Endothelial cell of umbilical vein (primary cell): ENCODE results near the gene FAM204A. TPM values are rescaled to one million over a fixed set of nuclear protein-coding genes. Genes with fewer than 3 reads are reported as not detected.

Experiments
- BruUV-seq: library from RNA; stranded (reverse); fragments of 400-500 nt; replicated peaks from 2 replicates; lab custom pipeline; 2021; lab: Mats Ljungman, UMichigan
- CTCF ChIA-PET: fragments of 300-600, 350-600 bp; sonication (Branson Sonifier 250); formaldehyde crosslinking; loops from one replicate; lab custom pipeline; 2021; ENCODE audit warnings: antibody characterized with exemption, inconsistent platforms; lab: Charles Lee
- POLR2A ChIA-PET: fragments of 300-600, 350-600 bp; sonication (Branson Sonifier 250); formaldehyde crosslinking; loops from one replicate; lab custom pipeline; 2021; ENCODE audit warnings: antibody characterized with exemption, inconsistent platforms; lab: Charles Lee
- DNase-seq: peaks from one replicate; pipeline ENCODE4 v3.0.0-alpha.2; 2011; ENCODE audit warnings: low read depth, low spot score
- FAIRE-seq: peaks from 2 replicates; lab custom pipeline; 2011; peaks lifted over from hg19 to GRCh38; lab: Jason Lieb, UNC
- H2AFZ ChIP-seq: 2 replicates; pipeline ENCODE4 v1.6.0; 2012; ENCODE audit warnings: low read depth, low read length, control low read depth, inconsistent platforms
- H3K27ac ChIP-seq: 2 replicates; pipeline ENCODE4 v1.5.1; 2011; ENCODE audit warnings: low read depth, mild to moderate bottlenecking, control low read depth, low read length, moderate library complexity; ENCODE audit not compliant: insufficient read depth
- H3K27me3 ChIP-seq, 2 experiments: 2 replicates each; pipeline versions ENCODE4 v1.6.0 to v1.6.1; 2011; ENCODE audit warnings: low read length in 2 of 2, mixed read lengths in 1 of 2; ENCODE audit not compliant: control insufficient read depth in 2 of 2, insufficient read depth in 2 of 2
- H3K36me3 ChIP-seq, 2 experiments: 2 replicates in 1 of 2; 3 replicates in 1 of 2; pipeline ENCODE4 v1.5.1; 2011; ENCODE audit warnings: low read length in 2 of 2, mild to moderate bottlenecking in 1 of 2, moderate library complexity in 1 of 2; ENCODE audit not compliant: control insufficient read depth in 2 of 2, insufficient read depth in 2 of 2; ENCODE audit errors: extremely low read depth in 1 of 2
- H3K4me1 ChIP-seq: 3 replicates; pipeline ENCODE4 v1.5.1; 2011; ENCODE audit warnings: mild to moderate bottlenecking, low read length; ENCODE audit not compliant: control insufficient read depth, insufficient read depth; ENCODE audit errors: extremely low read depth
- H3K4me2 ChIP-seq: 2 replicates; pipeline ENCODE4 v1.6.1; 2011; ENCODE audit warnings: low read length, control low read depth, mixed read lengths; ENCODE audit not compliant: insufficient read depth
- H3K4me3 ChIP-seq, 3 experiments: fragments of 200-600 bp in 1 of 3; sonication (generic), shearing (Covaris generic) in 1 of 3; replicated peaks in 1 of 3; 2 replicates each; pipeline ENCODE4 v1.5.1; 2011 to 2016; ENCODE audit warnings: control low read depth in 3 of 3, low read length in 3 of 3, mild to moderate bottlenecking in 2 of 3, inconsistent platforms in 1 of 3, low read depth in 1 of 3, moderate library complexity in 1 of 3; ENCODE audit not compliant: insufficient read depth in 1 of 3
- H3K79me2 ChIP-seq: 2 replicates; pipeline ENCODE4 v1.6.0; 2012; ENCODE audit warnings: low read length, inconsistent platforms; ENCODE audit not compliant: control insufficient read depth, insufficient read depth
- H3K9ac ChIP-seq: replicated peaks from 2 replicates; pipeline ENCODE3; 2011; ENCODE audit warnings: low read length, control low read depth; ENCODE audit not compliant: insufficient read depth; ENCODE audit errors: extremely low read depth
- H3K9me1 ChIP-seq: replicated peaks from 3 replicates; pipeline ENCODE4 v1.6.0; 2011; ENCODE audit warnings: mild to moderate bottlenecking, low read length; ENCODE audit not compliant: control insufficient read depth, insufficient read depth; ENCODE audit errors: extremely low read depth
- H3K9me3 ChIP-seq: replicated peaks from 2 replicates; pipeline ENCODE4 v1.5.1; 2012; ENCODE audit warnings: low read length, inconsistent platforms; ENCODE audit not compliant: control insufficient read depth, insufficient read depth
- H4K20me1 ChIP-seq: replicated peaks from 2 replicates; pipeline ENCODE3; 2011; ENCODE audit warnings: mild to moderate bottlenecking, low read length; ENCODE audit not compliant: control insufficient read depth, insufficient read depth; ENCODE audit errors: extremely low read depth
- EZH2 ChIP-seq: IDR thresholded peaks from 2 replicates; pipeline ENCODE4 v1.6.1; 2012; ENCODE audit warnings: borderline replicate concordance, low read depth, mild to moderate bottlenecking, moderate library complexity, low read length, inconsistent platforms; ENCODE audit not compliant: severe bottlenecking
- FOS ChIP-seq: IDR thresholded peaks from 2 replicates; pipeline ENCODE4 v1.6.1; 2011; ENCODE audit warnings: mild to moderate bottlenecking, low read length, moderate library complexity, borderline replicate concordance; ENCODE audit not compliant: insufficient read depth
- GATA2 ChIP-seq: IDR thresholded peaks from 2 replicates; pipeline ENCODE4 v1.7.0; 2011; ENCODE audit warnings: low read depth, mild to moderate bottlenecking, moderate library complexity, mixed read lengths, low read length; ENCODE audit not compliant: insufficient read length, insufficient read depth
- JUN ChIP-seq: IDR thresholded peaks from 2 replicates; pipeline ENCODE4 v1.6.1; 2011; ENCODE audit warnings: borderline replicate concordance, low read depth; ENCODE audit not compliant: insufficient read length, insufficient read depth
- MYC ChIP-seq: IDR thresholded peaks from one replicate; pipeline ENCODE4 v1.6.1; 2011; ENCODE audit warnings: mild to moderate bottlenecking, low read depth, low read length
- POLR2A ChIP-seq: IDR thresholded peaks from 2 replicates; pipeline ENCODE4 v1.6.1; 2012; ENCODE audit warnings: low read depth, mild to moderate bottlenecking, control low read depth, low read length
- POLR2AphosphoS5 ChIP-seq: IDR thresholded peaks from 2 replicates; pipeline ENCODE4 v1.6.1; 2012; ENCODE audit warnings: low read depth, mild to moderate bottlenecking, control low read depth, low read length, moderate library complexity; ENCODE audit not compliant: insufficient read depth
- dilution Hi-C: fragments of 300-500 bp; cut with MboI; formaldehyde crosslinking; loops from one replicate; pipeline ENCODE4 v1.15.0; 2019; ENCODE audit warnings: low sequenced_read_pairs; ENCODE audit not compliant: extremely low pct_ligation_motif_present
- intact Hi-C: fragments of 100-400 bp; cut with micrococcal nuclease; formaldehyde crosslinking; loops from one replicate; pipeline ENCODE4 v1.10.0; 2022
- polyA plus RNA-seq, 4 experiments: library from polyadenylated mRNA; depleted of rRNA in 3 of 4; stranded (reverse) in 3 of 4; unstranded in 1 of 4; fragments of >200 nt; gene quantifications; 2 replicates each; pipeline versions ENCODE4 v1.2.1 to v1.2.3, GENCODE V29; 2011 to 2012; ENCODE audit warnings: missing spikeins in 1 of 4
- total RNA-seq: library from RNA; stranded (reverse); gene quantifications from 2 replicates; pipeline ENCODE4 v1.2.3, GENCODE V29; 2021
- TF ChIP-seq, protein P1 (sequence below): IDR thresholded peaks from 2 replicates; pipeline ENCODE4 v1.6.1; 2011; ENCODE audit not compliant: insufficient read depth, insufficient read length
- TF ChIP-seq, protein P2 (sequence below), 2 donors: IDR thresholded peaks; 1 replicate in 1 of 2; 2 replicates in 1 of 2; pipeline ENCODE4 v1.5.1; 2011; ENCODE audit warnings: low read length in 2 of 2, mild to moderate bottlenecking in 2 of 2, moderate library complexity in 2 of 2, control low read depth in 1 of 2, inconsistent platforms in 1 of 2, low read depth in 1 of 2; ENCODE audit not compliant: insufficient read depth in 1 of 2; ENCODE audit errors: extremely low read depth in 1 of 2

FAM204A gene
- total and polyA plus RNA-seq, 2 donors (not counting 3 experiments of a cell fraction or from before 2014, with no cell fraction given) = 11.1 to 73.7 TPM

- ChIA-PET POLR2A (no interaction called here), CTCF (no interaction called here)
- no peaks in the 10 kb centered on the region for H3K9me3 ChIP-seq
These were observed 3.0 kb downstream of the FAM204A start for GRCh38 chr10:118339111-118339510.

More at GRCh38 chr10:118339111-118339510, 3.0 kb downstream of the FAM204A start:
- no peak overlapping the region for H3K4me3 ChIP-seq
- peaks cover 45% of the 10 kb centered on the region for H3K79me2 ChIP-seq
- peaks cover 4 to 10% of the 10 kb centered on the region in 2 experiments for H3K36me3 ChIP-seq
- no peaks in the 10 kb centered on the region for H4K20me1 ChIP-seq
- BruUV-seq = no TSS peak
- H3K27me3 ChIP-seq = no peaks in the 10 kb centered on the region
- FAIRE-seq (no peak), DNase-seq (no peak)
- H2AFZ ChIP-seq = no peak overlapping the region
- H3K4me1 ChIP-seq = peaks cover 13% of the 10 kb centered on the region
- no peaks in the 10 kb centered on the region for H3K9me1 ChIP-seq
- no peak for TF ChIP-seq POLR2AphosphoS5
- TF ChIP-seq POLR2A = no peak
- TF ChIP-seq, protein P1, sequence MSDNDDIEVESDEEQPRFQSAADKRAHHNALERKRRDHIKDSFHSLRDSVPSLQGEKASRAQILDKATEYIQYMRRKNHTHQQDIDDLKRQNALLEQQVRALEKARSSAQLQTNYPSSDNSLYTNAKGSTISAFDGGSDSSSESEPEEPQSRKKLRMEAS = no peak
- TF ChIP-seq FOS = no peak
- TF ChIP-seq, protein P2, sequence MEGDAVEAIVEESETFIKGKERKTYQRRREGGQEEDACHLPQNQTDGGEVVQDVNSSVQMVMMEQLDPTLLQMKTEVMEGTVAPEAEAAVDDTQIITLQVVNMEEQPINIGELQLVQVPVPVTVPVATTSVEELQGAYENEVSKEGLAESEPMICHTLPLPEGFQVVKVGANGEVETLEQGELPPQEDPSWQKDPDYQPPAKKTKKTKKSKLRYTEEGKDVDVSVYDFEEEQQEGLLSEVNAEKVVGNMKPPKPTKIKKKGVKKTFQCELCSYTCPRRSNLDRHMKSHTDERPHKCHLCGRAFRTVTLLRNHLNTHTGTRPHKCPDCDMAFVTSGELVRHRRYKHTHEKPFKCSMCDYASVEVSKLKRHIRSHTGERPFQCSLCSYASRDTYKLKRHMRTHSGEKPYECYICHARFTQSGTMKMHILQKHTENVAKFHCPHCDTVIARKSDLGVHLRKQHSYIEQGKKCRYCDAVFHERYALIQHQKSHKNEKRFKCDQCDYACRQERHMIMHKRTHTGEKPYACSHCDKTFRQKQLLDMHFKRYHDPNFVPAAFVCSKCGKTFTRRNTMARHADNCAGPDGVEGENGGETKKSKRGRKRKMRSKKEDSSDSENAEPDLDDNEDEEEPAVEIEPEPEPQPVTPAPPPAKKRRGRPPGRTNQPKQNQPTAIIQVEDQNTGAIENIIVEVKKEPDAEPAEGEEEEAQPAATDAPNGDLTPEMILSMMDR (IDR thresholded peaks at IDR 0.05; ENCODE audit: extremely low read depth in 1 of 2, insufficient read depth in 1 of 2, low read depth in 1 of 2, low read length in 2 of 2) = no peak
- no peak for TF ChIP-seq GATA2
- no peak for TF ChIP-seq MYC
- TF ChIP-seq JUN = no peak
- TF ChIP-seq EZH2 = no peak
- no peak overlapping the region for H3K4me2 ChIP-seq
- dilution Hi-C loops (no loop called here), intact Hi-C loops (no loop called here)
- no peak overlapping the region for H3K9ac ChIP-seq
- H3K27ac ChIP-seq = no peak overlapping the region
